ENCODE measurements around the gene LTBP3.

GRCh38 chr11:65498042-65498726 lies 60.0 kb downstream of the LTBP3 start:
- TF ChIP-seq EZH2 (conservative IDR thresholded peaks at IDR 0.05; ENCODE audit: low read depth, low read length) (no peak), ZSCAN20 (CRISPR knock-in tag; IDR thresholded peaks at IDR 0.05; ENCODE audit: borderline replicate concordance) (no peak), REST (IDR thresholded peaks at IDR 0.05; ENCODE audit: borderline replicate concordance in 1 of 2, low read depth in 1 of 2, low read length in 2 of 2) (peak in 1 of 2 experiments; percentile 22; a peak in 1 of 4 replicates), PAWR (CRISPR knock-in tag; IDR thresholded peaks at IDR 0.05; ENCODE audit: borderline replicate concordance) (no peak), E2F2 (CRISPR knock-in tag; IDR thresholded peaks at IDR 0.05; ENCODE audit: borderline replicate concordance) (no peak)
